Panc1 (cell line): ENCODE results near the gene ODF4.

ENCODE experiments used
- SIN3A ChIP-seq: IDR thresholded peaks from 2 replicates; pipeline ENCODE4 v1.6.1; 2012; ENCODE audit warnings: low read depth, mild to moderate bottlenecking, low read length, moderate library complexity, borderline replicate concordance; ENCODE audit not compliant: insufficient read depth
- TCF7L2 ChIP-seq: IDR thresholded peaks from 2 replicates; pipeline ENCODE4 v1.6.1; 2011; ENCODE audit warnings: mild to moderate bottlenecking, low read depth, low read length, inconsistent platforms

- no peak for TF ChIP-seq TCF7L2
- TF ChIP-seq SIN3A, result no peak
Observed at GRCh38 chr17:8353736-8354135, 14.1 kb downstream of the ODF4 start.
